Parathyroid adenoma (tissue), 2 donors: ENCODE measurements around the gene NDUFA6.
A peak's percentile ranks its signal among the peaks of the same experiment; 100 is the strongest.
"Not testable (repeated sequence)": the region's sequence is repeated elsewhere in the genome, so short reads cannot be mapped to it uniquely, and the experiment has no call there.

Source experiments
- H2AFZ ChIP-seq: fragments of 300-600 bp; sonication (generic); one replicate; pipeline ENCODE4 v1.7.0; 2017; ENCODE audit warnings: antibody characterized with exemption, mild to moderate bottlenecking
- H3K27ac ChIP-seq: fragments of 300-600 bp; sonication (generic); one replicate; pipeline ENCODE4 v1.7.0; 2017
- H3K27me3 ChIP-seq: fragments of 300-600 bp; sonication (generic); one replicate; pipeline ENCODE4 v1.7.0; 2017; ENCODE audit warnings: low read length; ENCODE audit not compliant: control insufficient read depth, insufficient read depth
- H3K36me3 ChIP-seq: fragments of 300-600 bp; sonication (generic); one replicate; pipeline ENCODE4 v1.7.0; 2017; ENCODE audit warnings: low read length; ENCODE audit not compliant: control insufficient read depth, insufficient read depth
- H3K4me1 ChIP-seq: fragments of 300-600 bp; sonication (generic); one replicate; pipeline ENCODE4 v1.7.0; 2017; ENCODE audit warnings: control low read depth
- H3K4me2 ChIP-seq: fragments of 300-600 bp; sonication (generic); one replicate; pipeline ENCODE4 v1.7.0; 2017; ENCODE audit warnings: low read length
- H3K4me3 ChIP-seq: fragments of 300-600 bp; sonication (generic); one replicate; pipeline ENCODE4 v1.7.0; 2017; ENCODE audit warnings: low read depth, low read length
- H3K79me2 ChIP-seq: fragments of 300-600 bp; sonication (generic); one replicate; pipeline ENCODE4 v1.7.0; 2017; ENCODE audit warnings: control low read depth
- H3K9ac ChIP-seq: fragments of 300-600 bp; sonication (generic); one replicate; pipeline ENCODE4 v1.7.0; 2017; ENCODE audit warnings: mild to moderate bottlenecking
- H3K9me3 ChIP-seq: fragments of 300-600 bp; sonication (generic); one replicate; pipeline ENCODE4 v1.7.0; 2017; ENCODE audit warnings: low read length; ENCODE audit not compliant: control insufficient read depth
- CTCF ChIP-seq: fragments of 300-600 bp; sonication (generic); IDR thresholded peaks from one replicate; pipeline ENCODE4 v1.7.0; 2017; ENCODE audit warnings: antibody characterized with exemption, mild to moderate bottlenecking
- donor health status: primary hyperparathyroidism.

NDUFA6 gene

GRCh38 chr22:42111798-42112197, 21.2 kb upstream of the NDUFA6 start:
- H3K9me3 ChIP-seq: no peaks in the 10 kb centered on the region
- no peak overlapping the region for H3K4me2 ChIP-seq
- H3K4me1 ChIP-seq: no peaks in the 10 kb centered on the region
- no peaks in the 10 kb centered on the region for H3K79me2 ChIP-seq
- no peak overlapping the region for H3K9ac ChIP-seq
- H3K36me3 ChIP-seq: no peaks in the 10 kb centered on the region
- no peak for TF ChIP-seq CTCF
- no peak overlapping the region for H3K27ac ChIP-seq
- H2AFZ ChIP-seq: no peak overlapping the region
- H3K27me3 ChIP-seq: no peaks in the 10 kb centered on the region
- H3K4me3 ChIP-seq: no peak overlapping the region

- Histone ChIP-seq H3K9me3 (no peaks in the 10 kb centered on the region), H3K27me3 (no peaks in the 10 kb centered on the region), H3K4me3 (no peak overlapping the region), H3K36me3 (no peaks in the 10 kb centered on the region), H2AFZ (no peak overlapping the region), H3K4me2 (no peak overlapping the region), H3K79me2 (no peaks in the 10 kb centered on the region), H3K4me1 (no peaks in the 10 kb centered on the region), H3K27ac (no peak overlapping the region), H3K9ac (no peak overlapping the region)
- TF ChIP-seq CTCF: no peak
Measured at GRCh38 chr22:42108848-42109247, 18.3 kb upstream of the NDUFA6 start.

GRCh38 chr22:42104332-42104860, 13.8 kb upstream of the NDUFA6 start:
- not testable (repeated sequence) for H3K79me2 ChIP-seq, H3K27me3 ChIP-seq, H3K36me3 ChIP-seq, H3K9ac ChIP-seq, H2AFZ ChIP-seq, H3K4me3 ChIP-seq, H3K4me1 ChIP-seq, H3K4me2 ChIP-seq, H3K27ac ChIP-seq, H3K9me3 ChIP-seq

- H3K9me3 ChIP-seq: no peaks in the 10 kb centered on the region
- H3K4me1 ChIP-seq: no peaks in the 10 kb centered on the region
- no peaks in the 10 kb centered on the region for H3K79me2 ChIP-seq
- H3K27ac ChIP-seq: no peak overlapping the region
- H3K27me3 ChIP-seq: no peaks in the 10 kb centered on the region
- TF ChIP-seq CTCF: no peak
- H3K9ac ChIP-seq: no peak overlapping the region
- no peak overlapping the region for H2AFZ ChIP-seq
- no peaks in the 10 kb centered on the region for H3K36me3 ChIP-seq
- no peak overlapping the region for H3K4me3 ChIP-seq
- H3K4me2 ChIP-seq: no peak overlapping the region
Measured at GRCh38 chr22:42101199-42101598, 10.6 kb upstream of the NDUFA6 start.

- Histone ChIP-seq H3K27ac (peak overlapping the region; percentile 96), H3K4me1 (no peaks in the 10 kb centered on the region), H3K9ac (no peak overlapping the region), H3K4me2 (peak overlapping the region; percentile 98), H3K27me3 (no peaks in the 10 kb centered on the region), H3K9me3 (peaks cover 3% of the 10 kb centered on the region), H3K36me3 (no peaks in the 10 kb centered on the region), H3K4me3 (peak overlapping the region; percentile 98), H2AFZ (peak overlapping the region; percentile 87), H3K79me2 (peaks cover 11% of the 10 kb centered on the region)
- no peak for TF ChIP-seq CTCF
Measured at GRCh38 chr22:42091455-42091782, 847 bp upstream of the NDUFA6 start.
